GM18517 (cell line): ENCODE measurements around the gene CDH23.

ENCODE experiments used
- ATAC-seq: cut with Tn5 transposase; IDR thresholded peaks from one replicate; pipeline ENCODE4 v1.9.1; 2021; ENCODE audit warnings: mild to moderate bottlenecking, moderate library complexity; ENCODE audit not compliant: unreplicated experiment

CDH23 gene

GRCh38 chr10:71531485-71532446 is 135.0 kb downstream of the CDH23 start:
- no peak for ATAC-seq

- ATAC-seq, result no peak
Observed at GRCh38 chr10:71532878-71533277, 136.2 kb downstream of the CDH23 start.

- no peak for ATAC-seq
Observed at GRCh38 chr10:71533936-71534335, 137.2 kb downstream of the CDH23 start.

GRCh38 chr10:71534568-71535194 is 138.0 kb downstream of the CDH23 start:
- ATAC-seq, result no peak

- no peak for ATAC-seq
Observed at GRCh38 chr10:71536332-71536731, 139.6 kb downstream of the CDH23 start.

GRCh38 chr10:71537125-71537524 is 140.4 kb downstream of the CDH23 start:
- no peak for ATAC-seq

GRCh38 chr10:71537681-71538080 is 141.0 kb downstream of the CDH23 start:
- no peak for ATAC-seq

- ATAC-seq, result no peak
Observed at GRCh38 chr10:71538608-71539260, 142.0 kb downstream of the CDH23 start.

- no peak for ATAC-seq
Observed at GRCh38 chr10:71539442-71540118, 142.9 kb downstream of the CDH23 start.

- ATAC-seq, result no peak
Observed at GRCh38 chr10:71542478-71542877, 145.8 kb downstream of the CDH23 start.

GRCh38 chr10:71543608-71544170 is 147.0 kb downstream of the CDH23 start:
- no peak for ATAC-seq

- no peak for ATAC-seq
Observed at GRCh38 chr10:71545001-71545400, 148.3 kb downstream of the CDH23 start.

GRCh38 chr10:71546220-71546619 is 149.5 kb downstream of the CDH23 start:
- ATAC-seq, result no peak

GRCh38 chr10:71547312-71547711 is 150.6 kb downstream of the CDH23 start:
- ATAC-seq, result no peak

- ATAC-seq, result no peak
Observed at GRCh38 chr10:71547876-71548846, 151.4 kb downstream of the CDH23 start.

GRCh38 chr10:71549766-71550533 is 153.2 kb downstream of the CDH23 start:
- no peak for ATAC-seq

- no peak for ATAC-seq
Observed at GRCh38 chr10:71550628-71551027, 153.9 kb downstream of the CDH23 start.

GRCh38 chr10:71551970-71552369 is 155.2 kb downstream of the CDH23 start:
- no peak for ATAC-seq

GRCh38 chr10:71553432-71553831 is 156.7 kb downstream of the CDH23 start:
- no peak for ATAC-seq
